ENCODE measurements around the gene GOLM1.

GOLM1 gene

DNA sequence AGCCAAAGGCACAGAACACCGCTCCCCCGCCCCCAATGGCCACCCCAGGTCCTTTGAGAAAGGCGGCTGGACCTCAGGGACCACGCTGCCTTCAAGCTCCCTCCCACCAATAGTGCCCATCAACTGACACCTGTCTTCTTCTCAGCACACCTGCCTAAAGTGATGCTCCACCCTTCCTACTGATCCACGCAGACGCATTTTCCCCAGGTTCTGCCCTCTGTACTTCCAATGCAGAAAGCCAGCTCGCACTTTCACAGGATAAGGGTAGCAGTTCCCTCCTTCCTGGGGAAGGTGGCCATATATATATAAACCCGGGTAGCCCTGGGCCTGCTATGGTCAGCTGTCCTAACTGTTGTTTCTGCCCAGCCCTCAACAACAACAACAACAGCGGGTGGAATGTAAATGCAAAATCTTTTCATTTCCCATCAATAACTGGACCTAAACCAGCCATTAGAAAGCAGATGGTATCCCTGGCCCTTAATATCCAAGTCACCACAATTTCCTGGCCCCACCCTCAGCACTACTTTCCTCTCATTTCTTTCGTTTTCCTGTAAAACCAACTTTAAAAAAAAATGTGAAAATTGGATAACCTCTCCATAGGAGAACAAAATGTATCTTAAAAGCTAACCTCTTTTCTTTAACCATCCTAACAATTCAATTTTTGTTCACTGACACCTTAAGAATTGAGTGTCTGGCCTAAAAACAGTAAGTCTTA is 1.7 kb downstream of the GOLM1 start:
- no peak overlapping the region for H3K27ac ChIP-seq
- peak overlapping the region; percentile 76 for H3K9ac ChIP-seq (ENCODE audit: insufficient read length)
- TF ChIP-seq POLR2AphosphoS5 (IDR thresholded peaks at IDR 0.05; ENCODE audit: borderline replicate concordance, low read depth, low read length) (no peak), EZH2 (IDR thresholded peaks at IDR 0.05) (no peak), FOXP2 (optimal IDR thresholded peaks at IDR 0.05; ENCODE audit: control extremely low read depth, extremely low read length, insufficient read depth) (no peak)
- H3K9me3 ChIP-seq (ENCODE audit: low read depth, low read length), result no peaks in the 10 kb centered on the region
- DNase-seq (ENCODE audit: low read depth, low spot score), result no peak
- no peaks in the 10 kb centered on the region for H3K36me3 ChIP-seq (ENCODE audit: insufficient read depth, low read length)
- H3K4me3 ChIP-seq, result peak overlapping the region; percentile 94

DNA sequence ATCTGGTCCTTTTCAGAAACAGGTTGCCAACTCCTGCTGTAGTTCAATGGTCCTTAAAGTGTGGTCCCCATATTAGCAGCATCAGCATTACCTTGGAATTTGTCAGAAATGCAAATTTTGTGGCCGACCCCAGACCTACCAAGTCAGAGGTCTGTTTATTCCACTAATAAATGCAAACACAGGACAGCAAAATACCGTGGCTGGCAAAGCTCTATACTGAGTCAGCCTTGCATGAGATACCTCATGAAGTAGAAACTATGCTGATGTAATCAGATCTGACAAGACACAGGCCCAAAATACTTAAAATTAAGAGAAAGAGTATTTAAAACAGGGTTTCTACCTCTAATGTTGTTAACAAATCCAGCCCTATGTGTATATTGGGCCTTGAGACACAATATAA is 3.0 kb downstream of the GOLM1 start:
- TF ChIP-seq EZH2 (IDR thresholded peaks at IDR 0.05), result no peak
- no peak for TF ChIP-seq POLR2AphosphoS5 (IDR thresholded peaks at IDR 0.05; ENCODE audit: borderline replicate concordance, low read depth, low read length)
- no peak for TF ChIP-seq FOXP2 (optimal IDR thresholded peaks at IDR 0.05; ENCODE audit: control extremely low read depth, extremely low read length, insufficient read depth)
- no peak for DNase-seq (ENCODE audit: low read depth, low spot score)
- Histone ChIP-seq H3K9me3 (ENCODE audit: low read depth, low read length) (no peaks in the 10 kb centered on the region), H3K9ac (ENCODE audit: insufficient read length) (peak overlapping the region; percentile 21), H3K4me3 (peak overlapping the region; percentile 33), H3K36me3 (ENCODE audit: insufficient read depth, low read length) (no peaks in the 10 kb centered on the region; the same call in 1 of the 2 replicates), H3K27ac (peak overlapping the region; percentile 51; the same call in 1 of the 2 replicates)

DNA sequence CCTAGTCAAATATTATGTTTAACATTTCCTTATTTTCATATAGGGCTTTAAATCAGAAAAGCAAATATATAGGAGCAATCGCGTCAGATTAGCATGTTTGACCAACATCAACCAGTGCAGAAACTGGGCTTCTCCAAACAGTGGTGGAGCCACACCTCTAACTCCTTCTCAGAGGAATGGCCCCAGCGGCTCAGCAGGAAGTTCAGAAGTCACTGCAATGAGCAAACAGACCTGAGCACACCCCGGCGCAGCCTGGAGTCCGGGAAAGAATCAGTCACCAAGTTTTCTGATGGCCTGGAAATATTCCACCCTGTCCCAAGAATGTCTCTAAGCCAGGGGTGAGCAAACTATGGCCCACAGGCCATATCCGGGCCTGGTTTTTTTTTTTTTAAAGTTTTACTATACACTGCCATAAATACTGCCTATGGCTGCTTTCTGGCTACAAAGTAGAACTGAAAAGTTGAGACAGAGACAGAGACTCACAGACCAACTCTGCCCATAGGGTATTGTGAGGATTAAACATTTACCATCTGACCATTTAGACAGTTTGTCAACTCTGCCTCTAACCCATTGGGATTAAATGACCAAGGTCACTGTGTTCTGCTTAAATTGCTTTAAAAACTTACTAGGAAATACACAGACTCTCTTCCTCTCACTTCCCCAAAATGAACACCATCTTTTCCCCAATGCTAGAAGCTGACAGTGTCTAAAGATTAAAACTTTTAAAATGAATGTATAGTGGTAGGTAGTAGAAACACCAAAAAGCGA is 5.4 kb downstream of the GOLM1 start:
- Histone ChIP-seq H3K9me3 (ENCODE audit: low read depth, low read length) (no peaks in the 10 kb centered on the region), H3K4me3 (no peak overlapping the region), H3K27ac (no peak overlapping the region), H3K9ac (ENCODE audit: insufficient read length) (no peak overlapping the region), H3K36me3 (ENCODE audit: insufficient read depth, low read length) (no peaks in the 10 kb centered on the region; the same call in 1 of the 2 replicates)
- DNase-seq (ENCODE audit: low read depth, low spot score), result no peak
- TF ChIP-seq EZH2 (IDR thresholded peaks at IDR 0.05), result no peak

DNA sequence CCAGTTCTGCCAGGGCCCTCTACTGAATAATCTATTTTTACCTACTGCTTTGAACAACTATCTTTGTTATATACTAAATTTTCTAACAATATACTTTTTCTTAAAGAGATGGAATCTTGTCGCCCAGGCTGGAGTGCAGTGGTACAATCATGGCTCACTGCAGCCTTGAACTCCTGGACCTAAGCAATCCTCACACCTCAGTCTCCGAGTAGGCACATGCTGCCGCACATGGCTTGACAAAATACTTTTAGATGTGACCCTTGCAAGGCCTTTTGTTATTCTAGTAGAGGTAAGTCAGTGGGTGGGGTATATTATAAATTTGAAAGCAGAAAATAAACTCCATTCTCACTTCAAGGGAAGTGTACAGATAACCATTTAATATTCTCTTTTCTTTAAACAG is 7.9 kb downstream of the GOLM1 start:
- Histone ChIP-seq H3K4me3 (no peak overlapping the region), H3K36me3 (ENCODE audit: insufficient read depth, low read length) (no peaks in the 10 kb centered on the region; the same call in 1 of the 2 replicates), H3K27ac (no peak overlapping the region), H3K9me3 (ENCODE audit: low read depth, low read length) (no peaks in the 10 kb centered on the region), H3K9ac (ENCODE audit: insufficient read length) (no peak overlapping the region)
- TF ChIP-seq EZH2 (IDR thresholded peaks at IDR 0.05) (no peak), POLR2AphosphoS5 (IDR thresholded peaks at IDR 0.05; ENCODE audit: borderline replicate concordance, low read depth, low read length) (no peak)
- no peak for DNase-seq (ENCODE audit: low read depth, low spot score)

DNA sequence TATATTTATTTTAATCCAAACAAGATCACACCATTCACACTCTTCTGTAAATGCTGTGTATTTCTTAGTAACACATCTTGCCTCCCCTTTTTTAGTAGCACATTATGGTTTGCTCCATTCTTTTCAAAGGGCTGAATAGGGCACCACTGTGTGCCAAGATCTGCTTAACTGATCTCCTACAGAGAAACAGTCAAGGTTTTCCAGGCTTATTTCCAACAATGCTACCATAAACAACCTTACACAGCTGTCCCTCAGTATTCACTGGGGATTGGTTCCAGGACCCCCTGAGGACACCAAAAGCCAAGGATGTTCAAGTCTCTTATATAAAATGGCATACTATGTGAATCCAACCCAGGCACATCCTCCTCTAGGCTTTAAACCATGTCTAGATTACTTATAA is 16.5 kb downstream of the GOLM1 start:
- Histone ChIP-seq H3K36me3 (ENCODE audit: insufficient read depth, low read length) (peaks cover 2% of the 10 kb centered on the region; the same call in 1 of the 2 replicates), H3K9ac (ENCODE audit: insufficient read length) (no peak overlapping the region), H3K9me3 (ENCODE audit: low read depth, low read length) (no peaks in the 10 kb centered on the region), H3K27ac (no peak overlapping the region), H3K4me3 (no peak overlapping the region)
- no peak for DNase-seq (ENCODE audit: low read depth, low spot score)
- TF ChIP-seq FOXP2 (optimal IDR thresholded peaks at IDR 0.05; ENCODE audit: control extremely low read depth, extremely low read length, insufficient read depth) (no peak), EZH2 (IDR thresholded peaks at IDR 0.05) (no peak), POLR2AphosphoS5 (IDR thresholded peaks at IDR 0.05; ENCODE audit: borderline replicate concordance, low read depth, low read length) (no peak)

DNA sequence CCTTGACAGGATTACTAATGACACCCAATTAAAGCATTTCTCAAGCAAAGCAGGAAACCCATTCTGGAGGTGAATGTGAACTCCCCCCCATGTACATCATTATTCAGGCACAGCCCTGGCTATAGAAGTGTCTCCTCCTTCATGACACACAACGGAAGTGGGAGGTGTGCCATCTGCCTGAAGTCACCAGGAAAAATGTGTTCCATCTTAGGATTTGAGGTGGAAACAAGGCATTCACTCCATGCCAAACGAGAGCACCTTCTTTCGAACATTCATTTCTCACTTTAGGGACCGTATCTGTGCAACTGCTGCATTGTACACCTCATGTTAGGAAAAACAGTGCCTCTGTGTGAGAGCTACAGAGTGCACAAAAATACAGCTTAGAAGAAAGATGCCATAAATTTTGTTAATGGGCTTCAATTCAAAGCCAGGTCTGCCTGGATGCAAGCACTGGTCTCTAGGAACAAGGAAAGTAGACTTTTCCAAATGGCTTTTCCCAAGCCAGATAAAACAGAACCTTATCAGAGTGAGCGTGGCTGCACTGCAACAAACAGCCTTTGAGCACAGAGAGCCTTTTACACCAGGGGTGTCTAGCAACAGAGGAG is 19.4 kb downstream of the GOLM1 start:
- H3K9ac ChIP-seq (ENCODE audit: insufficient read length), result no peak overlapping the region
- H3K36me3 ChIP-seq (ENCODE audit: insufficient read depth, low read length), result peaks cover 10% of the 10 kb centered on the region; the same call in 1 of the 2 replicates
- H3K9me3 ChIP-seq (ENCODE audit: low read depth, low read length), result no peaks in the 10 kb centered on the region
- no peak for DNase-seq (ENCODE audit: low read depth, low spot score)
- no peak overlapping the region for H3K27ac ChIP-seq
- H3K4me3 ChIP-seq, result no peak overlapping the region
- TF ChIP-seq FOXP2 (optimal IDR thresholded peaks at IDR 0.05; ENCODE audit: control extremely low read depth, extremely low read length, insufficient read depth) (no peak), EZH2 (IDR thresholded peaks at IDR 0.05) (no peak), POLR2AphosphoS5 (IDR thresholded peaks at IDR 0.05; ENCODE audit: borderline replicate concordance, low read depth, low read length) (no peak)

DNA sequence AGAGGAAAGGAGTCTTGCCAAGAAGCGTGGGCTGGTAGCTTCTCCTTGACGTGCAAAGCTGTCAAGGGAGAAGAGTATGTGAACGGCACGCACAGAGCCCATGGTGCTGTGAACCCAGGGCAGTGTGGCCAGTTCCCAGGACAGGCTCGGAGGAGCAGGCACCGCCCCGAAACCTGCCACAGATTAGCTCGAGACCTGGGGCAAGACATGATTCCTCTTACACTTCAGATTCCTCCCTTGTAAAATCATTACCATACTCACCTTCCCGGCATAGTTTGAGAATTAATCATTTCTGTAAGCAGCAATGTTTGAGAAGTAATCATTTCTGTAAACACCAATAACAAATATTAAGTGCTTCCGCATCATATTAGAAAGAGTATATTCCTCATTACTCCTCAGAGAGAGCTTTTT is 19.9 kb downstream of the GOLM1 start:
- Histone ChIP-seq H3K27ac (no peak overlapping the region), H3K36me3 (ENCODE audit: insufficient read depth, low read length) (peaks cover 10% of the 10 kb centered on the region; the same call in 1 of the 2 replicates), H3K9ac (ENCODE audit: insufficient read length) (no peak overlapping the region), H3K4me3 (no peak overlapping the region), H3K9me3 (ENCODE audit: low read depth, low read length) (no peaks in the 10 kb centered on the region)
- no peak for TF ChIP-seq POLR2AphosphoS5 (IDR thresholded peaks at IDR 0.05; ENCODE audit: borderline replicate concordance, low read depth, low read length)
- TF ChIP-seq FOXP2 (optimal IDR thresholded peaks at IDR 0.05; ENCODE audit: control extremely low read depth, extremely low read length, insufficient read depth), result no peak
- no peak for TF ChIP-seq EZH2 (IDR thresholded peaks at IDR 0.05)
- no peak for DNase-seq (ENCODE audit: low read depth, low spot score)

DNA sequence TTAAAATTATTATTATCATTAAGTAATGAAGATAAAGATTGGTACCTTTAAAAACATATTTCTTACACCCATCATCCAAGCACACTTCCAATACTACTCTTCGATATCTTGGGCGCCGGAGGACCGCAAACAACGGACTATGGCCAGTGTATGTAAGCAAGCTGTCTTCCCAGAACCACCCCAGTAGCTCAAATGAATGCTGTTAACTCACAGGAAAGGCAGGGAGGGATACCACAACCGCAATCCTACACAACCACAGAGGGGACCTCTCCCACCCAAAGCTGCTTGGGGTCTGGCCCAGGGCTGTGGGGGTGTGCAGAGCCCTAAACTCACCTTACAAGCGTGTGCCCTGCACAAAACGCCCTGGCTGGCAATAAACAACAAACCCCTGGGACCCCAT is 20.6 kb downstream of the GOLM1 start:
- Histone ChIP-seq H3K9me3 (ENCODE audit: low read depth, low read length) (no peaks in the 10 kb centered on the region), H3K9ac (ENCODE audit: insufficient read length) (no peak overlapping the region), H3K27ac (no peak overlapping the region), H3K4me3 (no peak overlapping the region), H3K36me3 (ENCODE audit: insufficient read depth, low read length) (peaks cover 10% of the 10 kb centered on the region; the same call in 1 of the 2 replicates)
- TF ChIP-seq EZH2 (IDR thresholded peaks at IDR 0.05) (no peak), POLR2AphosphoS5 (IDR thresholded peaks at IDR 0.05; ENCODE audit: borderline replicate concordance, low read depth, low read length) (no peak), FOXP2 (optimal IDR thresholded peaks at IDR 0.05; ENCODE audit: control extremely low read depth, extremely low read length, insufficient read depth) (no peak)
- no peak for DNase-seq (ENCODE audit: low read depth, low spot score)
